ENCODE results near the gene GCK. TPM values are rescaled to one million over a fixed set of nuclear protein-coding genes. Genes with fewer than 3 reads are reported as not detected.

The GCK gene
- total and polyA plus RNA-seq, 2 of the 13 experiments (the other 11 are each of a cell fraction or from before 2014, with no cell fraction given) = not detected

DNA sequence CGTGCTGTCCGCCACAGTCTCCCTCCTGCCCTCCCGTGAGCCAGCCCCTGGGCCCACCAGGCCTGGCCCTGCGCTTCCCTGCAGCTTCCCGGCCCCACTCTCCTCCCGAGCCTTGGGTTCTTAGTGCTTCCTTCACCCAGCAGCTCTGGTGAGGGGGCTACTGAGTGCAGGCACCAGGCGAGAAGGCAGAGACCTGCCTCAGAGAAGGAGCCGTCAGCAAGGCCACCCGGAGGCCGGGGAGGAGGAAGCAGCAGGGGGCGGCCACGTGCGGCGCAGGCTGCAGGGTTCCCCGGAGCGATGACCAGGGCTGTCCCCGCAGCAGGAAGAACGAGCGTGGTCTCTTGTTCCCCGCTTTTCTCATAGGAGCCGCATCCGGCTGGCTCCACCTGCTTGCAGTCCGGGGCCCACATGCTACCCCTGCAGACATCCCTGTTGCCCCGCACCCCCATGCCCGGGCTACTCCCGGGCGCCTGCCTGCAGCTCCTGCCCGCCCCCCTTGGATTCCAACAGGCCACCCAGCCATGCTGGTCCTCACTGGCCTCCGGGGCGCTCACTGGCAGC, 32.1 kb upstream of the GCK start (continued):
- TF ChIP-seq, protein P1, sequence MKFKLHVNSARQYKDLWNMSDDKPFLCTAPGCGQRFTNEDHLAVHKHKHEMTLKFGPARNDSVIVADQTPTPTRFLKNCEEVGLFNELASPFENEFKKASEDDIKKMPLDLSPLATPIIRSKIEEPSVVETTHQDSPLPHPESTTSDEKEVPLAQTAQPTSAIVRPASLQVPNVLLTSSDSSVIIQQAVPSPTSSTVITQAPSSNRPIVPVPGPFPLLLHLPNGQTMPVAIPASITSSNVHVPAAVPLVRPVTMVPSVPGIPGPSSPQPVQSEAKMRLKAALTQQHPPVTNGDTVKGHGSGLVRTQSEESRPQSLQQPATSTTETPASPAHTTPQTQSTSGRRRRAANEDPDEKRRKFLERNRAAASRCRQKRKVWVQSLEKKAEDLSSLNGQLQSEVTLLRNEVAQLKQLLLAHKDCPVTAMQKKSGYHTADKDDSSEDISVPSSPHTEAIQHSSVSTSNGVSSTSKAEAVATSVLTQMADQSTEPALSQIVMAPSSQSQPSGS (CRISPR knock-in tag; IDR thresholded peaks at IDR 0.05) = peak; percentile 55; the same call in 1 of the 2 replicates
- TF ChIP-seq PRPF4 (IDR thresholded peaks at IDR 0.05; ENCODE audit: low read depth, low read length, poor library complexity, severe bottlenecking) (no peak), ZNF44 (CRISPR knock-in tag; IDR thresholded peaks at IDR 0.05) (0 out of 2 replicates have a peak, but pooled peaks have one; percentile 55), HOXD1 (CRISPR knock-in tag; IDR thresholded peaks at IDR 0.05) (0 out of 2 replicates have a peak, but pooled peaks have one; percentile 66), ARHGAP35 (CRISPR knock-in tag; IDR thresholded peaks at IDR 0.05; ENCODE audit: borderline replicate concordance) (peak; percentile 34; the same call in 1 of the 2 replicates), ZFP36 (IDR thresholded peaks at IDR 0.05; ENCODE audit: borderline replicate concordance, low read depth, low read length, partially characterized antibody) (no peak), ZFX (CRISPR knock-in tag; IDR thresholded peaks at IDR 0.05; ENCODE audit: low read depth) (peak; percentile 83), MXD4 (CRISPR knock-in tag; IDR thresholded peaks at IDR 0.05) (peak; percentile 82; the same call in 1 of the 2 replicates), NPAS2 (CRISPR knock-in tag; IDR thresholded peaks at IDR 0.05; ENCODE audit: borderline replicate concordance) (no peak), ZNF256 (CRISPR knock-in tag; conservative IDR thresholded peaks at IDR 0.05) (peak; percentile 89), ELF4 (CRISPR knock-in tag; IDR thresholded peaks at IDR 0.05; ENCODE audit: borderline replicate concordance) (no peak), EEA1 (CRISPR knock-in tag; IDR thresholded peaks at IDR 0.05; ENCODE audit: borderline replicate concordance) (peak; percentile 45; the same call in 1 of the 2 replicates), KAT8 (CRISPR knock-in tag; IDR thresholded peaks at IDR 0.05) (peak; percentile 66; the same call in 1 of the 2 replicates), ZNF207 (IDR thresholded peaks at IDR 0.05; ENCODE audit: borderline replicate concordance) (no peak), HOXA9 (CRISPR knock-in tag; IDR thresholded peaks at IDR 0.05; ENCODE audit: borderline replicate concordance) (no peak; the same call in none of the 2 replicates)
- TF ChIP-seq, protein P2, sequence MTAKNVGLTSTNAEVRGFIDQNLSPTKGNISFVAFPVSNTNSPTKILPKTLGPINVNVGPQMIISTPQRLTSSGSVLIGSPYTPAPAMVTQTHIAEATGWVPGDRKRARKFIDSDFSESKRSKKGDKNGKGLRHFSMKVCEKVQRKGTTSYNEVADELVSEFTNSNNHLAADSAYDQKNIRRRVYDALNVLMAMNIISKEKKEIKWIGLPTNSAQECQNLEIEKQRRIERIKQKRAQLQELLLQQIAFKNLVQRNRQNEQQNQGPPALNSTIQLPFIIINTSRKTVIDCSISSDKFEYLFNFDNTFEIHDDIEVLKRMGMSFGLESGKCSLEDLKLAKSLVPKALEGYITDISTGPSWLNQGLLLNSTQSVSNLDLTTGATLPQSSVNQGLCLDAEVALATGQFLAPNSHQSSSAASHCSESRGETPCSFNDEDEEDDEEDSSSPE (CRISPR knock-in tag; IDR thresholded peaks at IDR 0.05) = peak; percentile 77
- TF ChIP-seq, protein P3, sequence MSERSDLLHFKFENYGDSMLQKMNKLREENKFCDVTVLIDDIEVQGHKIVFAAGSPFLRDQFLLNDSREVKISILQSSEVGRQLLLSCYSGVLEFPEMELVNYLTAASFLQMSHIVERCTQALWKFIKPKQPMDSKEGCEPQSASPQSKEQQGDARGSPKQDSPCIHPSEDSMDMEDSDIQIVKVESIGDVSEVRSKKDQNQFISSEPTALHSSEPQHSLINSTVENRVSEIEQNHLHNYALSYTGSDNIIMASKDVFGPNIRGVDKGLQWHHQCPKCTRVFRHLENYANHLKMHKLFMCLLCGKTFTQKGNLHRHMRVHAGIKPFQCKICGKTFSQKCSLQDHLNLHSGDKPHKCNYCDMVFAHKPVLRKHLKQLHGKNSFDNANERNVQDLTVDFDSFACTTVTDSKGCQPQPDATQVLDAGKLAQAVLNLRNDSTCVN (CRISPR knock-in tag; IDR thresholded peaks at IDR 0.05; ENCODE audit: borderline replicate concordance) = peak; percentile 72; the same call in 1 of the 2 replicates
- TF ChIP-seq, protein P4, sequence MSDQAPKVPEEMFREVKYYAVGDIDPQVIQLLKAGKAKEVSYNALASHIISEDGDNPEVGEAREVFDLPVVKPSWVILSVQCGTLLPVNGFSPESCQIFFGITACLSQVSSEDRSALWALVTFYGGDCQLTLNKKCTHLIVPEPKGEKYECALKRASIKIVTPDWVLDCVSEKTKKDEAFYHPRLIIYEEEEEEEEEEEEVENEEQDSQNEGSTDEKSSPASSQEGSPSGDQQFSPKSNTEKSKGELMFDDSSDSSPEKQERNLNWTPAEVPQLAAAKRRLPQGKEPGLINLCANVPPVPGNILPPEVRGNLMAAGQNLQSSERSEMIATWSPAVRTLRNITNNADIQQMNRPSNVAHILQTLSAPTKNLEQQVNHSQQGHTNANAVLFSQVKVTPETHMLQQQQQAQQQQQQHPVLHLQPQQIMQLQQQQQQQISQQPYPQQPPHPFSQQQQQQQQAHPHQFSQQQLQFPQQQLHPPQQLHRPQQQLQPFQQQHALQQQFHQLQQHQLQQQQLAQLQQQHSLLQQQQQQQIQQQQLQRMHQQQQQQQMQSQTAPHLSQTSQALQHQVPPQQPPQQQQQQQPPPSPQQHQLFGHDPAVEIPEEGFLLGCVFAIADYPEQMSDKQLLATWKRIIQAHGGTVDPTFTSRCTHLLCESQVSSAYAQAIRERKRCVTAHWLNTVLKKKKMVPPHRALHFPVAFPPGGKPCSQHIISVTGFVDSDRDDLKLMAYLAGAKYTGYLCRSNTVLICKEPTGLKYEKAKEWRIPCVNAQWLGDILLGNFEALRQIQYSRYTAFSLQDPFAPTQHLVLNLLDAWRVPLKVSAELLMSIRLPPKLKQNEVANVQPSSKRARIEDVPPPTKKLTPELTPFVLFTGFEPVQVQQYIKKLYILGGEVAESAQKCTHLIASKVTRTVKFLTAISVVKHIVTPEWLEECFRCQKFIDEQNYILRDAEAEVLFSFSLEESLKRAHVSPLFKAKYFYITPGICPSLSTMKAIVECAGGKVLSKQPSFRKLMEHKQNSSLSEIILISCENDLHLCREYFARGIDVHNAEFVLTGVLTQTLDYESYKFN (CRISPR knock-in tag; conservative IDR thresholded peaks at IDR 0.05) = 0 out of 2 replicates have a peak, but pooled peaks have one; percentile 26
- TF ChIP-seq, protein P5, sequence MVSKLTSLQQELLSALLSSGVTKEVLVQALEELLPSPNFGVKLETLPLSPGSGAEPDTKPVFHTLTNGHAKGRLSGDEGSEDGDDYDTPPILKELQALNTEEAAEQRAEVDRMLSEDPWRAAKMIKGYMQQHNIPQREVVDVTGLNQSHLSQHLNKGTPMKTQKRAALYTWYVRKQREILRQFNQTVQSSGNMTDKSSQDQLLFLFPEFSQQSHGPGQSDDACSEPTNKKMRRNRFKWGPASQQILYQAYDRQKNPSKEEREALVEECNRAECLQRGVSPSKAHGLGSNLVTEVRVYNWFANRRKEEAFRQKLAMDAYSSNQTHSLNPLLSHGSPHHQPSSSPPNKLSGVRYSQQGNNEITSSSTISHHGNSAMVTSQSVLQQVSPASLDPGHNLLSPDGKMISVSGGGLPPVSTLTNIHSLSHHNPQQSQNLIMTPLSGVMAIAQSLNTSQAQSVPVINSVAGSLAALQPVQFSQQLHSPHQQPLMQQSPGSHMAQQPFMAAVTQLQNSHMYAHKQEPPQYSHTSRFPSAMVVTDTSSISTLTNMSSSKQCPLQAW (CRISPR knock-in tag; IDR thresholded peaks at IDR 0.05) = no peak

Measured in HepG2 (cell line).